K562 (cell line): ENCODE data around the gene NFYC. TPM values are rescaled to one million over a fixed set of nuclear protein-coding genes. Genes with fewer than 3 reads are reported as not detected.
A peak's percentile ranks its signal among the peaks of the same experiment; 100 is the strongest.

Source experiments
- ATF3 ChIP-seq, 2 experiments: fragments of 450-650 bp in 1 of 2; sonication (generic) in 1 of 2; formaldehyde crosslinking in 1 of 2; IDR thresholded peaks in 1 of 2; conservative IDR thresholded peaks in 1 of 2; 2 replicates each; pipeline versions ENCODE4 v1.6.1 to v1.8.1; 2016 to 2023; ENCODE audit warnings: mild to moderate bottlenecking in 2 of 2, moderate library complexity in 2 of 2, inconsistent platforms in 1 of 2, missing genetic modification reagents in 1 of 2
- CHD7 ChIP-seq: fragments of 200-600 bp; sonication (generic); IDR thresholded peaks from one replicate; pipeline ENCODE4 v1.6.1; 2012; ENCODE audit warnings: mild to moderate bottlenecking, low read depth, low read length, inconsistent platforms
- HDAC2 ChIP-seq: fragments of 450-650 bp; IDR thresholded peaks from 2 replicates; pipeline ENCODE4 v1.6.1; 2016; ENCODE audit warnings: mild to moderate bottlenecking
- HES1 ChIP-seq: fragments of 450-650 bp; IDR thresholded peaks from 2 replicates; pipeline ENCODE4 v1.6.1; 2016; ENCODE audit warnings: low read depth, mild to moderate bottlenecking, moderate library complexity
- KLF13 ChIP-seq: fragments of 450-650 bp; IDR thresholded peaks from 2 replicates; pipeline ENCODE4 v1.6.1; 2016; ENCODE audit warnings: missing genetic modification characterization, low read depth, mild to moderate bottlenecking, missing compliant biosample characterization, moderate library complexity, borderline replicate concordance
- MTA1 ChIP-seq: fragments of 450-650 bp; IDR thresholded peaks from 2 replicates; pipeline ENCODE4 v1.6.1; 2017; ENCODE audit warnings: borderline replicate concordance
- SAFB2 ChIP-seq: fragments of 200-400 bp; formaldehyde crosslinking; IDR thresholded peaks from 2 replicates; pipeline ENCODE4 v1.6.1; 2018; ENCODE audit warnings: borderline replicate concordance, low read length, low read depth, moderate library complexity; ENCODE audit not compliant: severe bottlenecking
- SMAD1 ChIP-seq: fragments of 150-350 bp; IDR thresholded peaks from 2 replicates; pipeline ENCODE4 v1.6.1; 2014; ENCODE audit warnings: low read length, low read depth; ENCODE audit not compliant: partially characterized antibody
- THRB ChIP-seq: fragments of 450-650 bp; formaldehyde crosslinking; conservative IDR thresholded peaks from 2 replicates; pipeline ENCODE4 v1.4.0; 2022; ENCODE audit warnings: mild to moderate bottlenecking, missing genetic modification characterization
- TRIM24 ChIP-seq, 2 experiments: fragments of 450-650 bp; IDR thresholded peaks; 2 replicates each; pipeline ENCODE4 v1.6.1; 2016
- ZNF280B ChIP-seq: fragments of 250-450 bp; sonication (Bioruptor Pico); IDR thresholded peaks from 2 replicates; pipeline ENCODE4 v1.5.1; 2021; ENCODE audit warnings: mild to moderate bottlenecking
- polyA plus RNA-seq, 8 experiments: library from polyadenylated mRNA; depleted of rRNA in 4 of 8; stranded (reverse) in 5 of 8; unstranded in 3 of 8; fragments of >200 nt; fragmentation: Nextera tagmentation in 2 of 8; fragmentation: Illumina TruSeq in 1 of 8; extraction: Ambion mirVana in 2 of 8; extraction: Trizol in 1 of 8; gene quantifications; 2 replicates each; pipeline versions ENCODE4 v1.2.1 to v1.2.3, GENCODE V29; 2011 to 2014; ENCODE audit warnings: inconsistent platforms in 1 of 8, missing spikeins in 1 of 8
- total RNA-seq, 7 experiments: library from RNA; depleted of rRNA in 6 of 7; stranded (reverse); fragments of >200 nt in 6 of 7; fragmentation: Illumina TruSeq in 2 of 7; extraction: Trizol in 2 of 7; gene quantifications; 2 replicates each; pipeline versions ENCODE4 v1.2.1 to v1.2.3, GENCODE V29; 2011 to 2021; ENCODE audit warnings: low replicate concordance in 1 of 7

NFYC gene
- total and polyA plus RNA-seq, 9 of the 15 experiments (the other 6 are each of a cell fraction or from before 2014, with no cell fraction given) = 4.8 to 59.8 (median 41.1) TPM

GRCh38 chr1:40692429-40692895 lies 958 bp downstream of the NFYC start (continued):
- TF ChIP-seq CHD7 (no peak), HES1 (no peak), SMAD1 (no peak), ZNF280B (no peak), HDAC2 (peak; percentile 59; the same call in 1 of the 2 replicates), TRIM24 (IDR thresholded peaks at IDR 0.05) (no peak), KLF13 (tag) (peak; percentile 29; the same call in 1 of the 2 replicates), THRB (CRISPR knock-in tag) (peak; percentile 58; the same call in 1 of the 2 replicates), SAFB2 (no peak), ATF3 (IDR thresholded peaks at IDR 0.05) (no peak), ATF3 (CRISPR knock-in tag; conservative IDR thresholded peaks at IDR 0.05) (no peak), MTA1 (0 out of 2 replicates have a peak, but pooled peaks have one; percentile 42)
